GM12878 (cell line): ENCODE results near the gene PDE9A. TPM values are rescaled to one million over a fixed set of nuclear protein-coding genes. Genes with fewer than 3 reads are reported as not detected.

Experiments
- ATAC-seq: fragments of 200-7000 bp; cut with Tn5 transposase; 3 replicates; pipeline ENCODE4 v1.9.1; 2020; ENCODE audit warnings: mild to moderate bottlenecking, moderate library complexity
- BruUV-seq: library from RNA; stranded (reverse); fragments of 400-500 nt; replicated peaks from 2 replicates; lab custom pipeline; 2021; lab: Mats Ljungman, UMichigan
- CTCF ChIA-PET: fragments of 300-600 bp; sonication (Branson Sonifier 250); formaldehyde crosslinking; extraction: SDS; loops from one replicate; lab custom pipeline; 2021; ENCODE audit warnings: inconsistent platforms; lab: Yijun Ruan, JAX
- POLR2A ChIA-PET: fragments of 350-600 bp; formaldehyde crosslinking; extraction: SDS; loops from one replicate; lab custom pipeline; 2021; ENCODE audit warnings: inconsistent platforms; lab: Charles Lee
- RAD21 ChIA-PET: fragments of 300-600 bp; sonication (Branson Sonifier 250); formaldehyde crosslinking; loops from one replicate; lab custom pipeline; 2023; ENCODE audit warnings: antibody characterized with exemption; ENCODE audit not compliant: unreplicated experiment; lab: Charles Lee
- SMC1A ChIA-PET: fragments of 300-600 bp; sonication (Branson Sonifier 250); formaldehyde crosslinking; loops from one replicate; lab custom pipeline; 2023; ENCODE audit not compliant: unreplicated experiment, uncharacterized antibody; lab: Charles Lee
- DNase-seq: peaks from one replicate; pipeline ENCODE4 v3.0.0-alpha.2; 2011; ENCODE audit warnings: low read depth, low spot score
- FAIRE-seq: peaks from 3 replicates; lab custom pipeline; 2011; peaks lifted over from hg19 to GRCh38; lab: Jason Lieb, UNC
- H2AFZ ChIP-seq: 2 replicates; pipeline ENCODE4 v1.6.0; 2011; ENCODE audit warnings: low read depth, low read length, control low read depth; ENCODE audit not compliant: control insufficient read depth
- H3K27ac ChIP-seq: 2 replicates; pipeline ENCODE4 v1.5.1; 2011; ENCODE audit warnings: control low read depth; ENCODE audit not compliant: control insufficient read depth, insufficient read depth
- H3K27me3 ChIP-seq, 2 experiments: replicated peaks in 1 of 2; 2 replicates each; pipeline versions ENCODE4 v1.6.0 to v1.6.1; 2011; ENCODE audit warnings: low read length in 1 of 2; ENCODE audit not compliant: control insufficient read depth in 2 of 2, insufficient read depth in 2 of 2
- H3K36me3 ChIP-seq, 2 experiments: 2 replicates each; pipeline ENCODE4 v1.5.1; 2011; ENCODE audit warnings: low read length in 1 of 2; ENCODE audit not compliant: control insufficient read depth in 2 of 2, insufficient read depth in 2 of 2
- H3K4me1 ChIP-seq: 2 replicates; pipeline ENCODE4 v1.6.1; 2011; ENCODE audit warnings: mild to moderate bottlenecking, low read length, moderate library complexity, mixed read lengths; ENCODE audit not compliant: control insufficient read depth, insufficient read depth
- H3K4me2 ChIP-seq: 2 replicates; pipeline ENCODE4 v1.6.0; 2011; ENCODE audit warnings: control low read depth; ENCODE audit not compliant: control insufficient read depth, insufficient read depth
- H3K4me3 ChIP-seq: fragments of 200-600 bp; sonication (generic); 2 replicates; pipeline ENCODE4 v1.5.1; 2016
- H3K79me2 ChIP-seq: 2 replicates; pipeline ENCODE4 v1.6.0; 2011; ENCODE audit warnings: low read length; ENCODE audit not compliant: control insufficient read depth, insufficient read depth
- H3K9ac ChIP-seq: 2 replicates; pipeline ENCODE4 v1.8.0; 2011; ENCODE audit warnings: low read length, control low read depth, mixed read lengths; ENCODE audit not compliant: control insufficient read depth, insufficient read depth
- H3K9me3 ChIP-seq: replicated peaks from 3 replicates; pipeline ENCODE4 v1.5.1; 2011; ENCODE audit warnings: mild to moderate bottlenecking, low read length; ENCODE audit not compliant: control insufficient read depth, insufficient read depth
- H4K20me1 ChIP-seq: 2 replicates; pipeline ENCODE4 v1.6.0; 2011; ENCODE audit not compliant: control insufficient read depth, insufficient read depth
- CBFB ChIP-seq: IDR thresholded peaks from 2 replicates; pipeline ENCODE4 v1.6.1; 2016; ENCODE audit warnings: antibody characterized with exemption, low read depth
- CEBPZ ChIP-seq: fragments of 150-350 bp; IDR thresholded peaks from 2 replicates; pipeline ENCODE4 v1.6.1; 2016; ENCODE audit warnings: low read depth, low read length
- CTCF ChIP-seq, 3 experiments: IDR thresholded peaks in 2 of 3; conservative IDR thresholded peaks in 1 of 3; 2 replicates each; pipeline ENCODE4 v1.5.1; 2011; ENCODE audit warnings: low read depth in 3 of 3, low read length in 3 of 3, mild to moderate bottlenecking in 3 of 3, control low read depth in 2 of 3, moderate library complexity in 2 of 3, inconsistent platforms in 1 of 3, mixed read lengths in 1 of 3; ENCODE audit not compliant: control insufficient read depth in 2 of 3, insufficient read depth in 1 of 3; ENCODE audit errors: extremely low read depth in 1 of 3
- ELK1 ChIP-seq: IDR thresholded peaks from 2 replicates; pipeline ENCODE4 v1.6.1; 2012; ENCODE audit warnings: low read depth, low read length, improper control_type of control experiment
- HDGF ChIP-seq: fragments of 450-650 bp; IDR thresholded peaks from 2 replicates; pipeline ENCODE4 v1.6.1; 2016; ENCODE audit warnings: antibody characterized with exemption
- IRF4 ChIP-seq: IDR thresholded peaks from 2 replicates; pipeline ENCODE4 v1.6.1; 2011; ENCODE audit warnings: low read depth, low read length
- KDM1A ChIP-seq: fragments of 200-600 bp; sonication (generic); IDR thresholded peaks from 2 replicates; pipeline ENCODE4 v1.6.1; 2016; ENCODE audit warnings: borderline replicate concordance
- RAD21 ChIP-seq: IDR thresholded peaks from 2 replicates; pipeline ENCODE4 v1.6.1; 2011; ENCODE audit warnings: mild to moderate bottlenecking, low read depth, low read length, moderate library complexity; ENCODE audit not compliant: insufficient read depth
- SP1 ChIP-seq: IDR thresholded peaks from one replicate; pipeline ENCODE4 v1.6.1; 2011; ENCODE audit warnings: low read depth, low read length
- WRNIP1 ChIP-seq: IDR thresholded peaks from 2 replicates; pipeline ENCODE4 v1.6.1; 2011; ENCODE audit warnings: low read depth, low read length, improper control_type of control experiment, borderline replicate concordance
- ZBTB33 ChIP-seq: fragments of 450-650 bp; IDR thresholded peaks from 2 replicates; pipeline ENCODE4 v1.6.1; 2017; ENCODE audit warnings: mild to moderate bottlenecking
- WGBS: methylation state at CpG from one replicate; pipeline ENCODE4 v1.1.6; 2016; ENCODE audit warnings: low lambda C conversion rate; ENCODE audit not compliant: insufficient replicate concordance, insufficient coverage; ENCODE audit errors: missing lambda C conversion rate; 5-methylcytosine and 5-hydroxymethylcytosine counted together
- in situ Hi-C: fragments of 300-500 bp; cut with MboI; formaldehyde crosslinking; loops from 9 replicates; pipeline ENCODE4 v1.14.3; 2018; ENCODE audit warnings: mixed read lengths
- intact Hi-C: fragments of 100-400 bp; cut with micrococcal nuclease; formaldehyde crosslinking; loops from one replicate; pipeline ENCODE4 v1.14.2; 2022; ENCODE audit not compliant: unreplicated experiment
- polyA plus RNA-seq, 11 experiments: library from polyadenylated mRNA; depleted of rRNA in 4 of 11; unstranded in 6 of 11; stranded (reverse) in 5 of 11; fragments of >200 nt; fragmentation: Nextera tagmentation in 4 of 11; fragmentation: Illumina TruSeq in 1 of 11; extraction: Ambion mirVana in 4 of 11; extraction: Trizol in 1 of 11; gene quantifications; 1 replicate in 1 of 11; 2 replicates in 10 of 11; pipeline versions ENCODE4 v1.2.1 to v1.2.3, GENCODE V29; 2011 to 2016; ENCODE audit warnings: inconsistent platforms in 2 of 11, missing spikeins in 2 of 11, low read depth in 1 of 11
- total RNA-seq, 4 experiments: library from RNA; depleted of rRNA in 3 of 4; stranded (reverse); fragments of >200 nt in 3 of 4; fragmentation: Illumina TruSeq in 1 of 4; extraction: Trizol in 1 of 4; gene quantifications; 2 replicates each; pipeline versions ENCODE4 v1.2.1 to v1.2.3, GENCODE V29; 2013 to 2021

The PDE9A gene
- total and polyA plus RNA-seq, 10 of the 15 experiments (the other 5 are each of a cell fraction or from before 2014, with no cell fraction given) = 0.08 to 0.45 (median 0.20) TPM; not detected in 1

GRCh38 chr21:42695697-42696380 lies 42.4 kb downstream of the PDE9A start (continued):
- TF ChIP-seq ZBTB33 = no peak
- no peak for TF ChIP-seq RAD21

GRCh38 chr21:42696501-42697040 lies 43.1 kb downstream of the PDE9A start:
- no peak for FAIRE-seq
- BruUV-seq = no TSS peak
- no peak overlapping the region for H3K4me3 ChIP-seq
- 7% methylated on average over 8 of the region's 9 CpGs for whole genome bisulfite sequencing
- H3K9me3 ChIP-seq = no peaks in the 10 kb centered on the region
- in situ Hi-C loops = no loop called here
- peaks cover 0 to 7% of the 10 kb centered on the region in 2 experiments; a peak in 3 of 4 replicates for H3K27me3 ChIP-seq
- no peak overlapping the region for H3K27ac ChIP-seq
- H4K20me1 ChIP-seq = no peaks in the 10 kb centered on the region
- ChIA-PET CTCF (no interaction called here), SMC1A (no interaction called here), POLR2A (no interaction called here), RAD21 (no interaction called here)
- no peak overlapping the region for H2AFZ ChIP-seq
- H3K79me2 ChIP-seq = no peaks in the 10 kb centered on the region
- ATAC-seq = no peak
- no peak overlapping the region for H3K9ac ChIP-seq
- no peak overlapping the region for H3K4me2 ChIP-seq
- DNase-seq = no peak
- H3K4me1 ChIP-seq = no peaks in the 10 kb centered on the region
- H3K36me3 ChIP-seq = no peaks in the 10 kb centered on the region
- intact Hi-C loops = no loop called here
- TF ChIP-seq KDM1A (no peak), HDGF (no peak), WRNIP1 (no peak), CEBPZ (no peak), ELK1 (no peak), CBFB (no peak), SP1 (no peak), IRF4 (no peak), CTCF (IDR thresholded peaks at IDR 0.05 in 2 of 3, conservative IDR thresholded peaks at IDR 0.05 in 1 of 3; ENCODE audit: control insufficient read depth in 2 of 3, extremely low read depth in 1 of 3, insufficient read depth in 1 of 3, low read depth in 3 of 3, low read length in 3 of 3) (no peak)
